ENCODE measurements around the gene APC2. TPM values are rescaled to one million over a fixed set of nuclear protein-coding genes. Genes with fewer than 3 reads are reported as not detected.

The APC2 gene
- total RNA-seq, 2 donors from 2014 or later, result 0.38 to 0.57 TPM

DNA sequence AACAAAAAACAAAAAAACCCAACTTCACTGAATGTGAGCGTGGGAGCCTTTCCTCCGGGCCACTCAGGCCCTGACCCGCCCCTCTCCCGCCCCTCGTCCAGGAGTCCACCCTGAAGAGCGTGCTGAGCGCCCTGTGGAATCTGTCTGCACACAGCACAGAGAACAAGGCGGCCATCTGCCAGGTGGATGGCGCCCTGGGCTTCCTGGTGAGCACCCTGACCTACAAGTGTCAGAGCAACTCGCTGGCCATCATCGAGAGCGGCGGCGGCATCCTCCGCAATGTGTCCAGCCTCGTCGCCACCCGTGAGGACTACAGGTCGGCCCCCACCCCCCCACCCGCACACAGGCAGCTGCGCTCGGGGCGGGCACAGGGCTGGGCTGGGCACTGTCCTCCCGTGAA is 11.9 kb downstream of the APC2 start:
- H3K27ac ChIP-seq (ENCODE audit: low read depth, low read length), result no peak overlapping the region
- no peak overlapping the region for H3K4me3 Mint-ChIP-seq
- WGBS, 2 experiments (ENCODE audit: insufficient coverage in 1 of 2, insufficient read length in 1 of 2), result 92 to 93% methylated on average over 14 to 24 of the region's 24 CpGs
- H3K27ac Mint-ChIP-seq, result no peak overlapping the region
- no peaks in the 10 kb centered on the region for H3K36me3 ChIP-seq (ENCODE audit: control insufficient read depth, insufficient read depth, low read length)
- no peaks in the 10 kb centered on the region for H3K4me1 ChIP-seq (ENCODE audit: control insufficient read depth, insufficient read depth, low read length)
- H3K36me3 Mint-ChIP-seq (ENCODE audit: low read depth), result no peaks in the 10 kb centered on the region
- no peaks in the 10 kb centered on the region for H3K4me1 Mint-ChIP-seq
- H3K27me3 ChIP-seq (ENCODE audit: control insufficient read depth, insufficient read depth, low read length, poor library complexity, severe bottlenecking), result peaks cover 62% of the 10 kb centered on the region
- no peak overlapping the region for H3K9ac ChIP-seq (ENCODE audit: extremely low read depth, low read length, poor library complexity, severe bottlenecking)
- DNase-seq, result no peak
- H3K27me3 Mint-ChIP-seq (ENCODE audit: insufficient read depth), result peaks cover 65% of the 10 kb centered on the region
- no peaks in the 10 kb centered on the region for H3K9me3 Mint-ChIP-seq
- TF ChIP-seq, protein P1, sequence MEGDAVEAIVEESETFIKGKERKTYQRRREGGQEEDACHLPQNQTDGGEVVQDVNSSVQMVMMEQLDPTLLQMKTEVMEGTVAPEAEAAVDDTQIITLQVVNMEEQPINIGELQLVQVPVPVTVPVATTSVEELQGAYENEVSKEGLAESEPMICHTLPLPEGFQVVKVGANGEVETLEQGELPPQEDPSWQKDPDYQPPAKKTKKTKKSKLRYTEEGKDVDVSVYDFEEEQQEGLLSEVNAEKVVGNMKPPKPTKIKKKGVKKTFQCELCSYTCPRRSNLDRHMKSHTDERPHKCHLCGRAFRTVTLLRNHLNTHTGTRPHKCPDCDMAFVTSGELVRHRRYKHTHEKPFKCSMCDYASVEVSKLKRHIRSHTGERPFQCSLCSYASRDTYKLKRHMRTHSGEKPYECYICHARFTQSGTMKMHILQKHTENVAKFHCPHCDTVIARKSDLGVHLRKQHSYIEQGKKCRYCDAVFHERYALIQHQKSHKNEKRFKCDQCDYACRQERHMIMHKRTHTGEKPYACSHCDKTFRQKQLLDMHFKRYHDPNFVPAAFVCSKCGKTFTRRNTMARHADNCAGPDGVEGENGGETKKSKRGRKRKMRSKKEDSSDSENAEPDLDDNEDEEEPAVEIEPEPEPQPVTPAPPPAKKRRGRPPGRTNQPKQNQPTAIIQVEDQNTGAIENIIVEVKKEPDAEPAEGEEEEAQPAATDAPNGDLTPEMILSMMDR (conservative IDR thresholded peaks at IDR 0.05), result no peak
- no peaks in the 10 kb centered on the region for H3K9me3 ChIP-seq (ENCODE audit: control insufficient read depth, low read length)
- no peak overlapping the region for H3K4me3 ChIP-seq (ENCODE audit: low read length)

DNA sequence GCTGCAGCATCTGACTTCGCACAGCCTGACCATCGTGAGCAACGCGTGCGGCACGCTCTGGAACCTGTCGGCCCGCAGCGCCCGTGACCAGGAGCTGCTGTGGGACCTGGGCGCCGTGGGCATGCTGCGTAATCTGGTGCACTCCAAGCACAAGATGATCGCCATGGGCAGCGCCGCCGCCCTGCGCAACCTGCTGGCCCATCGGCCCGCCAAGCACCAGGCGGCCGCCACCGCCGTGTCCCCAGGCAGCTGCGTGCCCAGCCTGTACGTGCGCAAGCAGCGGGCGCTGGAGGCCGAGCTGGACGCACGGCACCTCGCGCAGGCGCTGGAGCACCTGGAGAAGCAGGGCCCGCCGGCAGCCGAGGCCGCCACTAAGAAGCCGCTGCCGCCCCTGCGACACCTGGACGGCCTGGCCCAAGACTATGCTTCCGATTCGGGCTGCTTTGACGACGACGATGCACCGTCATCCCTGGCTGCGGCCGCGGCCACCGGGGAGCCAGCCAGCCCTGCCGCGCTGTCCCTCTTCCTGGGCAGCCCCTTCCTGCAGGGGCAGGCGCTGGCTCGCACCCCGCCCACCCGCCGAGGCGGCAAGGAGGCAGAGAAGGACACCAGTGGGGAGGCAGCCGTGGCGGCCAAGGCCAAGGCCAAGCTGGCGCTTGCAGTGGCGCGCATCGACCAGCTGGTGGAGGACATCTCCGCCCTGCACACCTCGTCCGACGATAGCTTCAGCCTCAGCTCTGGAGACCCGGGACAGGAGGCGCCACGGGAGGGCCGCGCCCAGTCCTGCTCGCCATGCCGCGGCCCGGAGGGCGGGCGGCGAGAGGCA is 15.5 kb downstream of the APC2 start:
- Histone ChIP-seq H3K4me1 (ENCODE audit: control insufficient read depth, insufficient read depth, low read length) (peaks cover 10% of the 10 kb centered on the region), H3K9ac (ENCODE audit: extremely low read depth, low read length, poor library complexity, severe bottlenecking) (no peak overlapping the region), H3K9me3 (ENCODE audit: control insufficient read depth, low read length) (no peaks in the 10 kb centered on the region), H3K36me3 (ENCODE audit: control insufficient read depth, insufficient read depth, low read length) (no peaks in the 10 kb centered on the region), H3K27me3 (ENCODE audit: control insufficient read depth, insufficient read depth, low read length, poor library complexity, severe bottlenecking) (peaks cover 72% of the 10 kb centered on the region), H3K27ac (ENCODE audit: low read depth, low read length) (no peak overlapping the region), H3K4me3 (ENCODE audit: low read length) (no peak overlapping the region)
- no peaks in the 10 kb centered on the region for H3K36me3 Mint-ChIP-seq (ENCODE audit: low read depth)
- H3K4me1 Mint-ChIP-seq, result no peaks in the 10 kb centered on the region
- no peak overlapping the region for H3K27ac Mint-ChIP-seq
- H3K27me3 Mint-ChIP-seq (ENCODE audit: insufficient read depth), result peaks cover 58% of the 10 kb centered on the region
- DNase-seq, result peak; percentile 89
- 28 to 41% methylated on average over 65 to 83 of the region's 83 CpGs for WGBS, 2 experiments (ENCODE audit: insufficient coverage in 1 of 2, insufficient read length in 1 of 2)
- TF ChIP-seq, protein P1 (conservative IDR thresholded peaks at IDR 0.05), result peak; percentile 74
- no peak overlapping the region for H3K4me3 Mint-ChIP-seq
- H3K9me3 Mint-ChIP-seq, result no peaks in the 10 kb centered on the region

DNA sequence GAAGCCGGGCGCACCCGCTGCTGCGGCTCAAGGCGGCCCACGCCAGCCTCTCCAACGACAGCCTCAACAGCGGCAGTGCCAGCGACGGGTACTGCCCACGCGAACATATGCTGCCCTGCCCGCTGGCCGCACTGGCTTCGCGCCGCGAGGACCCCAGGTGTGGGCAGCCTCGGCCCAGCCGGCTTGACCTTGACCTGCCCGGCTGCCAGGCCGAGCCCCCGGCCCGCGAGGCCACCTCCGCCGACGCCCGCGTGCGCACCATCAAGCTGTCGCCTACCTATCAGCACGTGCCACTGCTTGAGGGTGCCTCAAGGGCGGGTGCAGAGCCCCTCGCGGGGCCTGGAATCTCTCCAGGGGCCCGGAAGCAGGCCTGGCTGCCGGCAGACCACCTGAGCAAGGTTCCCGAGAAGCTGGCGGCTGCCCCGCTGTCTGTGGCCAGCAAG is 16.1 kb downstream of the APC2 start:
- no peaks in the 10 kb centered on the region for H3K9me3 ChIP-seq (ENCODE audit: control insufficient read depth, low read length)
- TF ChIP-seq, protein P1 (conservative IDR thresholded peaks at IDR 0.05), result no peak
- Mint-ChIP-seq H3K4me3 (no peak overlapping the region), H3K27me3 (ENCODE audit: insufficient read depth) (peaks cover 60% of the 10 kb centered on the region), H3K4me1 (no peaks in the 10 kb centered on the region), H3K27ac (no peak overlapping the region), H3K9me3 (no peaks in the 10 kb centered on the region), H3K36me3 (ENCODE audit: low read depth) (no peaks in the 10 kb centered on the region)
- peaks cover 78% of the 10 kb centered on the region for H3K27me3 ChIP-seq (ENCODE audit: control insufficient read depth, insufficient read depth, low read length, poor library complexity, severe bottlenecking)
- H3K9ac ChIP-seq (ENCODE audit: extremely low read depth, low read length, poor library complexity, severe bottlenecking), result no peak overlapping the region
- no peaks in the 10 kb centered on the region for H3K36me3 ChIP-seq (ENCODE audit: control insufficient read depth, insufficient read depth, low read length)
- no peak for DNase-seq
- H3K27ac ChIP-seq (ENCODE audit: low read depth, low read length), result no peak overlapping the region
- no peak overlapping the region for H3K4me3 ChIP-seq (ENCODE audit: low read length)
- peaks cover 10% of the 10 kb centered on the region for H3K4me1 ChIP-seq (ENCODE audit: control insufficient read depth, insufficient read depth, low read length)
- WGBS, 2 experiments (ENCODE audit: insufficient coverage in 1 of 2, insufficient read length in 1 of 2), result 34 to 36% methylated on average over 13 to 41 of the region's 41 CpGs

All from endodermal cell (in vitro differentiated cells).